ENCODE results near the gene PRRX2.
"Not testable (repeated sequence)": the region's sequence is repeated elsewhere in the genome, so short reads cannot be mapped to it uniquely, and the experiment has no call there.

Gene PRRX2

GRCh38 chr9:129653823-129654553 lies 11.5 kb upstream of the PRRX2 start:
- DNase-seq (ENCODE audit: low read depth): no peak

- no peak for DNase-seq (ENCODE audit: low read depth)
Measured at GRCh38 chr9:129654554-129655040, 10.8 kb upstream of the PRRX2 start.

GRCh38 chr9:129655154-129655553 lies 10.3 kb upstream of the PRRX2 start:
- no peak for DNase-seq (ENCODE audit: low read depth)

GRCh38 chr9:129655696-129656095 lies 9.8 kb upstream of the PRRX2 start:
- no peak for DNase-seq (ENCODE audit: low read depth)

DNA sequence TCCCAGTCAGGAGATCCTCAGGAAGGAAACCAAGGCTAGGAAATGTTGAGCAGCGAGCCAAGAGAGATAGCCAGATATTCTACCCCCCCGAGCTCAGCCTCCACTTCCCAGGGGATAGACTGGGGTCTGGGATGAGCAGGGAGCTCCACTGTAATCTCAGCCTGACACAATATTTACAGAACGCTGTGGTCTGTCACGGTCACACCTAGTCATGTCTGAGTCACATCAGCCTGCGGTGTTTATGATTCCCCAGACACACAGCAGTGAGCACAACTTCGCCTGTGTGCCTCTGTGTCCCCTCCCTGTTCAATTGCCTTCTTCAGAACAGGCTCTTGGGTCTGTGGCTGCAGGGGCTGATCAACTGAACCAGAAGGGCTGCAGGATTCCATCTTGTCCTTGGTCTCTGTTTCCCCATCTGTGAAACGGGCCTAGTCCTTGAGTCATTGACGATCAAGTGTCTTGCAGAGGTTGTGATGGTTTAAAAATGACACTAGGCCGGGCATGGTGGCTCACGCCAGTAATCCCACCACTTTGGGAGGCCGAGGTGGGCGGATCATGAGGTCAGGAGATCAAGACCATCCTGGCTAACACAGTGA lies 8.6 kb upstream of the PRRX2 start:
- peak; percentile 86 for DNase-seq (ENCODE audit: low read depth)

GRCh38 chr9:129661029-129661428 lies 4.4 kb upstream of the PRRX2 start:
- no peak for DNase-seq (ENCODE audit: low read depth)

- not testable (repeated sequence) for DNase-seq (ENCODE audit: low read depth)
Measured at GRCh38 chr9:129662239-129662638, 3.2 kb upstream of the PRRX2 start.

GRCh38 chr9:129664746-129665388 lies 580 bp upstream of the PRRX2 start:
- no peak for DNase-seq (ENCODE audit: low read depth)

- peak; percentile 20 for DNase-seq (ENCODE audit: low read depth)
Measured at GRCh38 chr9:129665814-129666520, 520 bp downstream of the PRRX2 start.

GRCh38 chr9:129666575-129666974 lies 1.1 kb downstream of the PRRX2 start:
- DNase-seq (ENCODE audit: low read depth): no peak

GRCh38 chr9:129667378-129667777 lies 1.9 kb downstream of the PRRX2 start:
- no peak for DNase-seq (ENCODE audit: low read depth)

DNA sequence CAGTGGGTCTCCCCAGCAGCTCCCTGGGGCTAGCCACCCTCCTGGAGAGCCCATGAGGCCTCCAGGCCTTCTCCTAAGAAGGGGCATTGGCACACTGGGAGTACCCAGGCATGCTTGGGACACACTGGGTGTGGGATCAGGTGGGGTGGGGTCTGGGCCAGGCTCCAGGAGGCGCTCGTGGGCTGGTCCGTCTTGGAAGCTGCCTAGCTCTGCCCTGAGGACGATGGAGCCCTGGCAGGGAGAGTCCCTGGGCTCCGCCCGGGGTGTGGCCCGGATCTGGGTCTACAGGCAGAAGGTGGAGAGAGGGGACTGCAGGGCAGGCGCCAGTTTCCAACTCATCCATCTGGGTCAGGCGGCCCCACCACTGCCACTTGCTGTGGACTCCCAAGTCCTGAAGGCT lies 2.4 kb downstream of the PRRX2 start:
- no peak for DNase-seq (ENCODE audit: low read depth)

GRCh38 chr9:129669141-129669718 lies 3.8 kb downstream of the PRRX2 start:
- DNase-seq (ENCODE audit: low read depth): peak; percentile 74

GRCh38 chr9:129669946-129670345 lies 4.5 kb downstream of the PRRX2 start:
- DNase-seq (ENCODE audit: low read depth): no peak

DNA sequence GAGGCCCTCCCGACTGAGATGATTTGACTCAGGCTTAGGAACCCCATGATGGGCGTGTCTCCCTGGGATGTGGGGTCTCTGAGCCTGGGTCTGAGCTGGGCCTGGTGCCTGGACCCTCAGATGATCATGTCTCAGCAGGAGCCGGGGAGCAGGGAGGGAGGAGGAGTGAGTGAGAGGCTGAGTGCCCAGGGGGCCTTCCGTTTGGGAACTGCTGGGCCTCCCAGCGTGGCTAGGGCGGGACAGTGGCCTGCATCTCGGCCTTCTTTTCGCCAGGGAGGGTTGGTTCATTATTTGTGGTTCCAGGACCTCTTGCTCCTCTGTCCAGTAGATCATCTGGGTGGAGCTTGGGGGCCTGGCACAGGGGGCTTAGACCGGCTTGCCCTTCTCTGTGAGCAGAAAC lies 5.6 kb downstream of the PRRX2 start:
- no peak for DNase-seq (ENCODE audit: low read depth)

DNA sequence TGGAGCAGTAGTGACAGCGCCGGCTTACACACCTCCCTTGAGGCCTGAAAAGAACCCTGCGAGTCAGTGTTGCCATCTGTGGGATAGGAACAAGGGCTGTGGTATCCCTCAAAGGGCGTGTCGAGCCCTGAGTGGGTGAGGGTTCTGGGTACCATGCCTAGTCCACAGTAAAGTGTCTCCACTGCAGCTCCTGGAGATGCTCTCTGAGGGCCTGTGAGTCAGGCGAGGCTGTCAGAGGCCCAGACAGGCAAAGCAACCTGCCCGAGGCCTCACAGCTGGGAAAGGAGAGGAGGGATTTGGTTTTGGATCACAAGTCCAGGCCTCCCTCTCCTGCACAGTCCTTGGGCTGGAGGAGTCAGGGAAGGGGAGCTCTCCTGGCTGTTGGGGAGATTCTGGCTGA lies 6.1 kb downstream of the PRRX2 start:
- DNase-seq (ENCODE audit: low read depth): no peak

GRCh38 chr9:129672702-129673101 lies 7.3 kb downstream of the PRRX2 start:
- DNase-seq (ENCODE audit: low read depth): no peak

- no peak for DNase-seq (ENCODE audit: low read depth)
Measured at GRCh38 chr9:129673602-129674001, 8.2 kb downstream of the PRRX2 start.

DNA sequence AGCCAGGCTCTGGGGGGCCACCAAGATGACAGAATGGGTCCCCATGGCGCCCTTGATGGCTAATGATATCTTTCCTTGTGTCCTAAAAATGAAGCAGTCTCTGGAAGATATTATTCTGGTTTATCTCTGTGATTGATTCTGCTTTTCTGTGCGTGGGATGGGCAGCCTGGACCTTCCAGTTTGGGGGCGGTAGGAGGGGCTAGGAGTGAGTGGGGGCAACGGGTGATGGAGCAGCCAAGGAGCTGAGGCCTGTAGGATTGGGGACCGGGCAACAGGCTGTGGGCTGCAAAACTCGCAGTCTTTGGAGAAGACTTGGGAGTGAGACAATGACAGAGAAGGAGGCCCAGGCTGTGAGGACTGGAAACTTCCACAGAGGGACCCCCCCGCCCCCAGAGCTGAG lies 8.8 kb downstream of the PRRX2 start:
- no peak for DNase-seq (ENCODE audit: low read depth)

DNA sequence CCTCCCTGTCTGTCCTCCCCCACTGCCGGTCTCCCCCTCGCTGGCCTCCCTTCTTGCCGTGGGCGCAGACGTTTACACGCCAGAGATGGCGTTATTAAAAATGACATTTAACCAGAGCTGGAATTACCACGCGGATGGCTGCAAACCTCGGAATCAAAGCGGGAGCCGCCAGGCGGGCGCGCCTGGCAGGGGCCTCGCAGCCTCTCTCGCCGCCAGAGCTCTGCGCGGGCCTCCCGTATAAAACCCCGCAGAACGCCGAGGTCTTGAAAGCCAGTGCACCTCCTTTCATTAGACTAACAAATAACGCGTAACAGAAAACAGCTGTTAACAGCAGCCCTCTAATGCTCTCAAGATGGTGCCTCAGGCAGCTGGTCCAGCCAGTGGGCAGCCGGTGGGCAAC lies 10.2 kb downstream of the PRRX2 start:
- no peak for DNase-seq (ENCODE audit: low read depth)

DNA sequence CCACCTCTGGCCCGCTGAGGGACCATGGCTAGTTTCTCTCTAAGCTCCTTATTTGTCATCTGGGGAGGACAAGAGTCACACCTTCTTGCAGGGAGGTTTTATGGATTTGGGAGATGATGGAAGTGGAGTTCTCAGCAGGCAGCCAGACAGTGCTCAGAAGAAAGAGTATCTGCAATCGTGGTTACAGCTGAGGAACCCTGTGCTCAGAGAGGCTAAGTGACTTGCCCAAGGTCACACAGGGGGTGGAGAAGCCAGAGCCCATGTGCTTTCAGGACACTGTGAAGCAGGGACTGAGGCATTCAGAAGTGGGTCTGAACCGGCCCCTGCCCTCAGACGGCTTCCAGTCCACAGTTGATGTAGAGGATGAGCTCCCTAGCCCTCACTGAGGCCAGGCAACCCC lies 10.8 kb downstream of the PRRX2 start:
- DNase-seq (ENCODE audit: low read depth): no peak

DNA sequence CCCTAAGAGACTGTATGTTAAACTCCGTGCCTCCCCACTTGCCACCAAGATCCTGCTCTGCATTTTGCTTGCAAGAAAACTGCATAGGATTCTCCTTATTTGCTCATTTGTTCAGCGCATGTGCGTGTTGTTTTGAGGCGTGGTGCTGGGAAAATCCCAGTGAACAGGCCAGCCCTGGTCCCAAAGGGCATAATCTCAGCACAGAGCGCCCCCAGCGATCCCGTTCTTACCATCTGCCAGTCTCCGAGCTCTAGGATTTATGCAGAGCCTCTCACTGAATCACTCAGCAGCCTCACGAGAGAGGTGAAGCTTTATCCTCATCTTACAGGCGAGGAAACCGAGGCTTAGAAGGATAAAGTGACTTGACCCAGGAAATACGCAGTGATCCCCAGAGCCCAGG lies 11.5 kb downstream of the PRRX2 start:
- DNase-seq (ENCODE audit: low read depth): peak; percentile 38

All from ELR (cell line).